ENCODE results near the gene SIGLEC7. TPM values are rescaled to one million over a fixed set of nuclear protein-coding genes. Genes with fewer than 3 reads are reported as not detected.

SIGLEC7 gene
- total RNA-seq, 2 donors from 2014 or later = 0.35 to 1.0 TPM

- no peak overlapping the region for H3K27ac ChIP-seq
- no peak for TF ChIP-seq CTCF (IDR thresholded peaks at IDR 0.05)
- no peaks in the 10 kb centered on the region for H3K27me3 ChIP-seq
- no peaks in the 10 kb centered on the region for H3K9me3 ChIP-seq
- H3K4me3 ChIP-seq = no peak overlapping the region
- no peak overlapping the region for H3K9ac ChIP-seq (ENCODE audit: low read depth in 2 of 2, low read length in 2 of 2)
- DNase-seq = no peak
- H3K36me3 ChIP-seq = no peaks in the 10 kb centered on the region
- no peaks in the 10 kb centered on the region for H3K4me1 ChIP-seq
- intact Hi-C loops (cut with DNase I) = no loop called here
These were observed 40.8 kb upstream of the SIGLEC7 start for GRCh38 chr19:51101171-51101865.

GRCh38 chr19:51102991-51103390, 39.1 kb upstream of the SIGLEC7 start:
- Histone ChIP-seq H3K4me3 (no peak overlapping the region), H3K9me3 (no peaks in the 10 kb centered on the region), H3K27ac (no peak overlapping the region), H3K9ac (ENCODE audit: low read depth in 2 of 2, low read length in 2 of 2) (no peak overlapping the region), H3K36me3 (no peaks in the 10 kb centered on the region), H3K4me1 (peaks cover 6% of the 10 kb centered on the region), H3K27me3 (no peaks in the 10 kb centered on the region)
- no peak for DNase-seq
- intact Hi-C loops (cut with DNase I) = no loop called here
- no peak for TF ChIP-seq CTCF (IDR thresholded peaks at IDR 0.05)

- H3K4me1 ChIP-seq = peaks cover 6% of the 10 kb centered on the region
- H3K4me3 ChIP-seq = no peak overlapping the region
- no peaks in the 10 kb centered on the region for H3K27me3 ChIP-seq
- no peak for TF ChIP-seq CTCF (IDR thresholded peaks at IDR 0.05)
- no peak for DNase-seq
- H3K9ac ChIP-seq (ENCODE audit: low read depth in 2 of 2, low read length in 2 of 2) = no peak overlapping the region
- no peak overlapping the region for H3K27ac ChIP-seq
- intact Hi-C loops (cut with DNase I) = no loop called here
- no peaks in the 10 kb centered on the region for H3K36me3 ChIP-seq
- no peaks in the 10 kb centered on the region for H3K9me3 ChIP-seq
These were observed 38.2 kb upstream of the SIGLEC7 start for GRCh38 chr19:51103926-51104341.

GRCh38 chr19:51107406-51108065, 34.6 kb upstream of the SIGLEC7 start:
- H3K4me1 ChIP-seq = peaks cover 6% of the 10 kb centered on the region
- intact Hi-C loops (cut with DNase I) = loop anchor here (5.0 kb wide), 1 partner anchor 490 kb away; no protein-coding TSS in a partner anchor
- no peak for DNase-seq

More at GRCh38 chr19:51107406-51108065, 34.6 kb upstream of the SIGLEC7 start:
- no peaks in the 10 kb centered on the region for H3K27me3 ChIP-seq
- no peaks in the 10 kb centered on the region for H3K36me3 ChIP-seq
- no peaks in the 10 kb centered on the region for H3K9me3 ChIP-seq
- no peak for TF ChIP-seq CTCF (IDR thresholded peaks at IDR 0.05)
- H3K9ac ChIP-seq (ENCODE audit: low read depth in 2 of 2, low read length in 2 of 2) = peak overlapping the region; percentile 68 to 74
- no peak overlapping the region for H3K27ac ChIP-seq
- peak overlapping the region; percentile 64 for H3K4me3 ChIP-seq
